ENCODE data around the gene TMEM198. TPM values are rescaled to one million over a fixed set of nuclear protein-coding genes. Genes with fewer than 3 reads are reported as not detected.

TMEM198 gene
- total and polyA plus RNA-seq, 8 donors = 2.4 to 4.2 (median 3.3) TPM

DNA sequence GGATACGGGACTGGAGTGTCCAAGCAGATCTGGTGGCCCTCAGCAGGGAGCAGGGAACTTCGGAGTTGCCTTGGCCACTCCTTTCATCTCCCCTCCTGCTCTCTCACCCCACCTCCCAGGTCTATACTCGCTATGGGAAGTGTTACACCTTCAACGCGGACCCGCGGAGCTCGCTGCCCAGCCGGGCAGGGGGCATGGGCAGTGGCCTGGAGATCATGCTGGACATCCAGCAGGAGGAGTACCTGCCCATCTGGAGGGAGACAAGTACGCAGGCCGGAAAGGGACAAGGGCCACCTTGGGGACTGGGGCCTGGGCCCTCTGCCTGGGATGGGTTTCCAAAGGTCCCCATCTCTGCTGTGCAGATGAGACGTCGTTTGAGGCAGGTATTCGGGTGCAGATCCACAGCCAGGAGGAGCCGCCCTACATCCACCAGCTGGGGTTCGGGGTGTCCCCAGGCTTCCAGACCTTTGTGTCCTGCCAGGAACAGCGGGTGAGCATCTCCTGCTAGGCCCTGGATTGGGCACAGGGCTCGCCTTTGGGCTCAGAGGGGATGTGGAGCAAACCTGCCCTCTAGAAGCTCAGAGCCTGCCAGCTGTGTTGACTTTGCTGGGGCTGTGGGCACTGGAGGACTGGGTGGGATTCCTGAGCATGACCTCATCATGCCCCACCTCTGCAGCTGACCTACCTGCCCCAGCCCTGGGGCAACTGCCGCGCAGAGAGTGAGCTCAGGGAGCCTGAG lies 12.0 kb upstream of the TMEM198 start:
- DNase-seq (peak in 1 of 4 donors; percentile 65), ATAC-seq (no peak)
- Histone ChIP-seq H3K27ac (no peak overlapping the region), H3K27me3 (peaks cover 18 to 72% of the 10 kb centered on the region in 2 donors), H3K9me3 (no peaks in the 10 kb centered on the region), H3K4me3 (no peak overlapping the region), H3K36me3 (no peaks in the 10 kb centered on the region), H3K4me1 (peaks cover 0 to 3% of the 10 kb centered on the region in 2 donors)
- intact Hi-C loops (cut with DNase I) = loop anchor here in 1 of 2 donors (2.0 kb wide), 1 partner anchor 129 kb away; no protein-coding TSS in a partner anchor
- TF ChIP-seq, protein P1, sequence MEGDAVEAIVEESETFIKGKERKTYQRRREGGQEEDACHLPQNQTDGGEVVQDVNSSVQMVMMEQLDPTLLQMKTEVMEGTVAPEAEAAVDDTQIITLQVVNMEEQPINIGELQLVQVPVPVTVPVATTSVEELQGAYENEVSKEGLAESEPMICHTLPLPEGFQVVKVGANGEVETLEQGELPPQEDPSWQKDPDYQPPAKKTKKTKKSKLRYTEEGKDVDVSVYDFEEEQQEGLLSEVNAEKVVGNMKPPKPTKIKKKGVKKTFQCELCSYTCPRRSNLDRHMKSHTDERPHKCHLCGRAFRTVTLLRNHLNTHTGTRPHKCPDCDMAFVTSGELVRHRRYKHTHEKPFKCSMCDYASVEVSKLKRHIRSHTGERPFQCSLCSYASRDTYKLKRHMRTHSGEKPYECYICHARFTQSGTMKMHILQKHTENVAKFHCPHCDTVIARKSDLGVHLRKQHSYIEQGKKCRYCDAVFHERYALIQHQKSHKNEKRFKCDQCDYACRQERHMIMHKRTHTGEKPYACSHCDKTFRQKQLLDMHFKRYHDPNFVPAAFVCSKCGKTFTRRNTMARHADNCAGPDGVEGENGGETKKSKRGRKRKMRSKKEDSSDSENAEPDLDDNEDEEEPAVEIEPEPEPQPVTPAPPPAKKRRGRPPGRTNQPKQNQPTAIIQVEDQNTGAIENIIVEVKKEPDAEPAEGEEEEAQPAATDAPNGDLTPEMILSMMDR (IDR thresholded peaks at IDR 0.05) = no peak

DNA sequence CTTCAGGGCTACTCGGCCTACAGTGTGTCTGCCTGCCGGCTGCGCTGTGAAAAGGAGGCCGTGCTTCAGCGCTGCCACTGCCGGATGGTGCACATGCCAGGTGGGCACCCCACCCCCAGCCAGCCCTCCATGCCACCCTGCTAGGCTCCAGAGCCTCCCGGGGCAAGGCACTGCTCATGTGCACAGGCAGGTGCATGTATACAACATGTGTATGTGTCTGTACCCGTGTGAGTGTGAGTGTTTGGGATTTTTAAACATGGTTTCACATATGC lies 11.5 kb upstream of the TMEM198 start:
- no peaks in the 10 kb centered on the region for H3K9me3 ChIP-seq
- no peak overlapping the region for H3K27ac ChIP-seq
- DNase-seq (no peak), ATAC-seq (no peak)
- intact Hi-C loops (cut with DNase I) = no loop called here
- H3K36me3 ChIP-seq = no peaks in the 10 kb centered on the region
- TF ChIP-seq, protein P1 (IDR thresholded peaks at IDR 0.05) = no peak
- H3K4me1 ChIP-seq = peaks cover 0 to 3% of the 10 kb centered on the region in 2 donors
- no peak overlapping the region for H3K4me3 ChIP-seq
- H3K27me3 ChIP-seq = peaks cover 15 to 72% of the 10 kb centered on the region in 2 donors

DNA sequence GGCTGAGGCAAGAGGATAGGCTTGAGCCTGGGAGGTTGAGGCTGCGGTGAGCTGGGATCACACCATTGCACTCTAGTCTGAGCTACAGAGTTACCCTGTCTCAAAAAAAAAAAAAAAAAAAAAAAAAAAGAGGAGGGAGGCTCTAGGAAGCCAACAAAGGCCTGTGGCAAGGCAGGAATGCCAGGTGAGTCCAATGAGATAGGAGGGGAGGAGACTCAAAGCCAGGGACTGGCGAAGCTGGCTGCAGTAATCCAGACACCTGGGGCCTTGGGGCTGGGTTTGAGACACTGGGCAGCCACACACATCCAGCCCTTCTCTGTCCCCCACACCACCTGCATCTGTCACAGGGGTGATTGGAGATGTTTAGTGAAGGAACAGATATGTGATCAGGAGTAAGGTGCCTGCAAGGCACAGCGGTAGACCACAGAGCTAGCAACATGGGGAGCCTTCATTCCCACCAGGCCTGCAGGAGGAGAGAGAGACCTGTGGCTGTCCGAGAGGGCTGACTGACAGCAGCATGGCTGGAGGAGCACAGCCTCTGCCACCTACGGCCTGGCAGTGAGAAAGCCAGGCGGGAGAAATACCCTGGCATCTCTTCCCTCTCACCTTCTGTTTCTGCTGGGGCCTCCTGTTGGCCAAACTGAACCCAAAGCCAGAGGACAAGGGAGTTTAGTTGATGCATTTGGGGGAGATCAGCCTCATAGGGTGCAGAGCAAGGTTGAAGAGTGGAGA lies 9.7 kb upstream of the TMEM198 start:
- ATAC-seq (no peak), DNase-seq (no peak)
- H3K4me1 ChIP-seq = peaks cover 0 to 3% of the 10 kb centered on the region in 2 donors

DNA sequence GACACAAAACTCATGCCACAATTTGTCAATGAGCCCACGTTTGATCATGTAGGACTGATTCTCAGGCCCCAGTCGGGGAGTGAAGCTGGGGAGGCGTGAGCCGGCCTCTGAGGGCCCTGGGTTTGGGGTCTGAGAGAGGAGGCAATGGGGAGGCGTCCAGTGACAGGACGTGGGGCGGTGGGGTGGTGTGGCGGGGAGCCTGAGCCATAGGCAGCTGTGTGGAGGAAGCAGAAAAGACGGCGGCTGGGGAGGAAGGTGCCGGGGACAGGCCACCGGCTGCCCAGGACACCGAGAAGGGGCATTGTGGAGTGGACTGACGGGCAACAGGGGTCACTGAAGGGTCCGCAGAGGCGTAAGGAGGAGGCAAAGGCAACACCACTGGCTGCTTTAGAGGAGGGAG lies 7.4 kb upstream of the TMEM198 start:
- Histone ChIP-seq H3K9me3 (no peaks in the 10 kb centered on the region), H3K27ac (no peak overlapping the region), H3K27me3 (peaks cover 0 to 71% of the 10 kb centered on the region in 2 donors), H3K36me3 (peaks cover 0 to 31% of the 10 kb centered on the region in 2 donors), H3K4me3 (no peak overlapping the region), H3K4me1 (peaks cover 0 to 3% of the 10 kb centered on the region in 2 donors)
- TF ChIP-seq, protein P1 (IDR thresholded peaks at IDR 0.05) = no peak
- intact Hi-C loops (cut with DNase I) = no loop called here
- no peak for DNase-seq
- ATAC-seq = no peak

More for the DNA sequence above, 9.7 kb upstream of the TMEM198 start:
- Histone ChIP-seq H3K36me3 (peaks cover 0 to 8% of the 10 kb centered on the region in 2 donors), H3K27me3 (peaks cover 8 to 71% of the 10 kb centered on the region in 2 donors), H3K4me3 (no peak overlapping the region), H3K9me3 (no peaks in the 10 kb centered on the region), H3K27ac (no peak overlapping the region)
- intact Hi-C loops (cut with DNase I) = no loop called here
- TF ChIP-seq, protein P1 (IDR thresholded peaks at IDR 0.05) = no peak

DNA sequence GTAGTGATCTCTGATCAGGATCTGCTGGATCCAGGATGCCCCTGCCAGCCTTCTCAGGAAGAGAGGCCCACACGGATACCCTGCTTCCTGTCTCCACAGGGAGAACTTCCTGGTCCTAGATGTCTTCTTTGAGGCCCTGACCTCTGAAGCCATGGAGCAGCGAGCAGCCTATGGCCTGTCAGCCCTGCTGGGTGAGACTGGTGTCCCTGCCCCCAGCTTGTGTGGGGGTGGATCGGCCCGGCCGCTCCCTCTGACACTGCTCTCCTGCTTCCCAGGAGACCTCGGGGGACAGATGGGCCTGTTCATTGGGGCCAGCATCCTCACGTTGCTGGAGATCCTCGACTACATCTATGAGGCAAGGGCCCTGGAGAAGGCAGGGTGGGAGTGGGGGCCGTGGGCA lies 6.9 kb upstream of the TMEM198 start:
- DNase-seq (no peak), ATAC-seq (no peak)
- no peaks in the 10 kb centered on the region for H3K9me3 ChIP-seq
- H3K36me3 ChIP-seq = peaks cover 0 to 31% of the 10 kb centered on the region in 2 donors
- TF ChIP-seq, protein P1 (IDR thresholded peaks at IDR 0.05) = no peak
- intact Hi-C loops (cut with DNase I) = no loop called here
- no peak overlapping the region for H3K4me3 ChIP-seq
- H3K27me3 ChIP-seq = peaks cover 0 to 71% of the 10 kb centered on the region in 2 donors
- peaks cover 0 to 8% of the 10 kb centered on the region in 2 donors for H3K4me1 ChIP-seq
- H3K27ac ChIP-seq = no peak overlapping the region
